HepG2 (cell line): ENCODE measurements around the gene MAP2K7. TPM values are rescaled to one million over a fixed set of nuclear protein-coding genes. Genes with fewer than 3 reads are reported as not detected.
A peak's percentile ranks its signal among the peaks of the same experiment; 100 is the strongest.

Source experiments
- ARID5B ChIP-seq: IDR thresholded peaks from 2 replicates; pipeline ENCODE4 v1.4.0; 2020; ENCODE audit warnings: mild to moderate bottlenecking, missing genetic modification reagents
- ATF1 ChIP-seq: IDR thresholded peaks from 2 replicates; pipeline ENCODE4 v1.6.1; 2016; ENCODE audit warnings: mild to moderate bottlenecking, control low read depth
- CBX5 ChIP-seq: sonication (generic); formaldehyde crosslinking; IDR thresholded peaks from 2 replicates; pipeline ENCODE4 v1.4.0; 2020; ENCODE audit warnings: missing genetic modification reagents, borderline replicate concordance
- E2F5 ChIP-seq: sonication (generic); formaldehyde crosslinking; conservative IDR thresholded peaks from 2 replicates; pipeline ENCODE4 v1.4.0; 2020; ENCODE audit warnings: missing genetic modification reagents
- MXD1 ChIP-seq: sonication (generic); formaldehyde crosslinking; IDR thresholded peaks from 2 replicates; pipeline ENCODE4 v1.4.0; 2020; ENCODE audit warnings: mild to moderate bottlenecking, missing genetic modification reagents
- MXD4 ChIP-seq: IDR thresholded peaks from 2 replicates; pipeline ENCODE4 v1.6.1; 2016; ENCODE audit warnings: mild to moderate bottlenecking, missing biosample characterization, missing genetic modification reagents
- NR2F2 ChIP-seq: IDR thresholded peaks from 2 replicates; pipeline ENCODE4 v1.6.1; 2012; ENCODE audit warnings: low read depth, inconsistent platforms, borderline replicate concordance
- STAG1 ChIP-seq: sonication (generic); formaldehyde crosslinking; IDR thresholded peaks from 2 replicates; pipeline ENCODE4 v1.4.0; 2020; ENCODE audit warnings: missing genetic modification reagents
- UBTF ChIP-seq: sonication (generic); formaldehyde crosslinking; IDR thresholded peaks from 2 replicates; pipeline ENCODE4 v1.4.0; 2020; ENCODE audit warnings: mild to moderate bottlenecking, missing genetic modification reagents
- YY1 ChIP-seq: IDR thresholded peaks from 2 replicates; pipeline ENCODE4 v1.6.1; 2011; ENCODE audit warnings: low read length, low read depth, moderate library complexity, mild to moderate bottlenecking; ENCODE audit not compliant: insufficient read depth, insufficient replicate concordance
- ZBTB25 ChIP-seq: IDR thresholded peaks from 2 replicates; pipeline ENCODE4 v1.6.1; 2018; ENCODE audit warnings: missing genetic modification reagents
- ZNF251 ChIP-seq: sonication (generic); formaldehyde crosslinking; IDR thresholded peaks from 2 replicates; pipeline ENCODE4 v1.9.0; 2021; ENCODE audit warnings: mild to moderate bottlenecking, missing genetic modification reagents
- ZNF331 ChIP-seq: sonication (generic); formaldehyde crosslinking; IDR thresholded peaks from 2 replicates; pipeline ENCODE4 v1.4.0; 2020; ENCODE audit warnings: missing genetic modification reagents
- ZNF549 ChIP-seq: sonication (generic); formaldehyde crosslinking; IDR thresholded peaks from 2 replicates; pipeline ENCODE4 v1.5.0; 2020; ENCODE audit warnings: missing genetic modification reagents
- ZNF687 ChIP-seq: sonication (generic); formaldehyde crosslinking; IDR thresholded peaks from 2 replicates; pipeline ENCODE4 v1.5.1; 2020; ENCODE audit warnings: mild to moderate bottlenecking, missing genetic modification reagents, moderate library complexity
- ZNF766 ChIP-seq: sonication (generic); formaldehyde crosslinking; IDR thresholded peaks from 2 replicates; pipeline ENCODE4 v1.5.0; 2020; ENCODE audit warnings: missing genetic modification reagents, borderline replicate concordance
- polyA plus RNA-seq, 8 experiments: library from polyadenylated mRNA; depleted of rRNA in 3 of 8; stranded (reverse) in 7 of 8; unstranded in 1 of 8; fragments of >200 nt; fragmentation: Illumina TruSeq in 4 of 8; extraction: Trizol in 4 of 8; gene quantifications; 2 replicates each; pipeline versions ENCODE4 v1.2.1 to v1.2.3, GENCODE V29; 2011 to 2016; ENCODE audit warnings: low read depth in 4 of 8, missing spikeins in 1 of 8, mixed read lengths in 1 of 8; ENCODE audit not compliant: insufficient read depth in 1 of 8
- total RNA-seq, 5 experiments: library from RNA; depleted of rRNA; stranded (reverse); fragments of >200 nt; fragmentation: Illumina TruSeq; extraction: Trizol; gene quantifications; 2 replicates each; pipeline ENCODE4 v1.2.3, GENCODE V29; 2016; ENCODE audit warnings: low read depth in 1 of 5

The MAP2K7 gene
- total and polyA plus RNA-seq, 2 of the 13 experiments (the other 11 are each of a cell fraction or from before 2014, with no cell fraction given) = 9.0 to 10.8 TPM

GRCh38 chr19:7925171-7925851, 21.6 kb downstream of the MAP2K7 start (continued):
- TF ChIP-seq E2F5 (CRISPR knock-in tag) (peak; percentile 67; the same call in 1 of the 2 replicates), ZBTB25 (CRISPR knock-in tag) (peak; percentile 48; the same call in 1 of the 2 replicates), CBX5 (no peak), MXD1 (CRISPR knock-in tag) (peak; percentile 89), ZNF687 (CRISPR knock-in tag) (peak; percentile 94), ARID5B (CRISPR knock-in tag) (no peak), UBTF (CRISPR knock-in tag) (peak; percentile 17; the same call in 1 of the 2 replicates), ZNF251 (CRISPR knock-in tag) (no peak), YY1 (peak; percentile 47), ZNF331 (CRISPR knock-in tag) (peak; percentile 42; the same call in 1 of the 2 replicates), MXD4 (CRISPR knock-in tag) (peak; percentile 70), NR2F2 (no peak), ATF1 (CRISPR knock-in tag) (no peak), ZNF549 (CRISPR knock-in tag) (0 out of 2 replicates have a peak, but pooled peaks have one; percentile 37), STAG1 (CRISPR knock-in tag) (peak; percentile 73), ZNF766 (CRISPR knock-in tag) (peak; percentile 85; the same call in 1 of the 2 replicates)
